ENCODE measurements around the gene DKK1.

GRCh38 chr10:52322323-52322722 lies 8.2 kb downstream of the DKK1 start:
- TF ChIP-seq SUZ12 (IDR thresholded peaks at IDR 0.05) (no peak), L3MBTL2 (conservative IDR thresholded peaks at IDR 0.05) (no peak), ZNF384 (IDR thresholded peaks at IDR 0.05) (no peak), CTBP1 (IDR thresholded peaks at IDR 0.05; ENCODE audit: borderline replicate concordance) (no peak), NFRKB (IDR thresholded peaks at IDR 0.05) (no peak)

Data from HEK293T (cell line).